Muscle layer of duodenum (tissue), 2 donors: ENCODE results near the gene ITGA2B.
"Not testable (repeated sequence)": the region's sequence is repeated elsewhere in the genome, so short reads cannot be mapped to it uniquely, and the experiment has no call there.

Source experiments
- H3K27ac ChIP-seq: one replicate; pipeline ENCODE4 v1.7.0; 2013; ENCODE audit warnings: mild to moderate bottlenecking, low read length
- H3K27me3 ChIP-seq: one replicate; pipeline ENCODE4 v1.7.0; 2013; ENCODE audit warnings: low read depth, mild to moderate bottlenecking, control low read depth, low read length
- H3K36me3 ChIP-seq, 2 donors: one replicate each; pipeline ENCODE4 v1.7.0; 2013; ENCODE audit warnings: low read length in 2 of 2, control low read depth in 1 of 2, mild to moderate bottlenecking in 1 of 2; ENCODE audit not compliant: insufficient read depth in 2 of 2, control insufficient read depth in 1 of 2
- H3K4me1 ChIP-seq, 2 donors: one replicate each; pipeline ENCODE4 v1.7.0; 2013; ENCODE audit warnings: low read length in 2 of 2, mild to moderate bottlenecking in 2 of 2, control low read depth in 1 of 2, moderate library complexity in 1 of 2; ENCODE audit not compliant: insufficient read depth in 2 of 2, control insufficient read depth in 1 of 2
- H3K4me3 ChIP-seq, 2 donors: one replicate each; pipeline ENCODE4 v1.7.0; 2013; ENCODE audit warnings: low read length in 2 of 2, low read depth in 1 of 2, mild to moderate bottlenecking in 1 of 2
- H3K9me3 ChIP-seq, 2 donors: one replicate each; pipeline ENCODE4 v1.7.0; 2013; ENCODE audit warnings: low read length in 2 of 2, control low read depth in 1 of 2, mild to moderate bottlenecking in 1 of 2; ENCODE audit not compliant: control insufficient read depth in 1 of 2
- donor health status: healthy.

The ITGA2B gene

DNA sequence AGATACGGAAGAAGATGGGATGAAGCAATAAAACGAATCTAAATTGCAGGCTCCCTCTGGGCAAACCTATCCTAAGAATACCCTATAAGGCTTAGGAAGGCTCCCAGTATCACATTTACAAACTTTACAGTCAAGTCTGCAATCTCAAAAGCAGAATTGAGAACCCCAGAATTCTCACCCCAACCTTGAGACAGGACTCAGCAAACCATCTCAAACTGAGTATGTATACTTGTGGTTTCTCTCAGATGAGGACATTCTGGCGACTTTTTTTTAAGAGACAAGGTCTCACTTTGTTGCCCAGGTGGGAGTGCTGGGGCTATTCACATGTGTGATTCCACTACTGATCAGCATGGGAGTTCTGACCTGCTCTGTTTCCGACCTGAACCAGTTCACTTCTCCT, 19.3 kb upstream of the ITGA2B start:
- Histone ChIP-seq H3K9me3 (no peaks in the 10 kb centered on the region), H3K36me3 (peaks cover 4 to 10% of the 10 kb centered on the region in 2 donors), H3K4me1 (no peaks in the 10 kb centered on the region), H3K27ac (no peak overlapping the region), H3K4me3 (no peak overlapping the region), H3K27me3 (no peaks in the 10 kb centered on the region)

DNA sequence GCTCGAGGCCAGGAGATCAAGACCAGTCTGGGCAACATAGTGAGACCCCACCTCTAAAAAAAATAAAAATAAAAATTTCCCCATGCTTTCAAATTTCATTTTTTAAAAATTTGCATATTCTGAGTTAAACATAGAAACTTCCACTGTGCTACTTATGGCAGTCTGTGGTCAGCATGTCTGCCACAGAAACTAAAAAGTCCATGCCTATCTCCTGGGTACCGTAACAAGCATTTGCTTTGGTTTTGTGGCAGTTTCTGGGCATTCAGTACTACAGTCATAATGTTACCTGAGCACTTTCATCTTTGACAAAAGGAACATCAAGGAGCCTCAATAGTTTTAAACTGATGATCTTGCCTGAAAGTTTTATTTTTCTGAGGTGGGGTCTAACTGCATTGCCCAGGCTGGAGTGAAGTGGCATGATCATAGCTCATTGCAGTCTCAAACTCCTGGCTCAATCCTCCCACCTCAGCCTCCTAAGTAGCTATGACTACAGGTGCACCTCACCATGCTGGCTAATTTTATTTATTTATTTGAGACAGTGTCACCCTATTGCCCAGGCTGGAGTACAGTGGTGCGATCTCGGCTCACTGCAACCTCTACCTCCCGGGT, 13.2 kb upstream of the ITGA2B start:
- Histone ChIP-seq H3K4me3 (no peak overlapping the region), H3K27me3 (no peaks in the 10 kb centered on the region), H3K4me1 (no peaks in the 10 kb centered on the region), H3K36me3 (peaks cover 40 to 50% of the 10 kb centered on the region in 2 donors), H3K9me3 (no peaks in the 10 kb centered on the region), H3K27ac (no peak overlapping the region)

DNA sequence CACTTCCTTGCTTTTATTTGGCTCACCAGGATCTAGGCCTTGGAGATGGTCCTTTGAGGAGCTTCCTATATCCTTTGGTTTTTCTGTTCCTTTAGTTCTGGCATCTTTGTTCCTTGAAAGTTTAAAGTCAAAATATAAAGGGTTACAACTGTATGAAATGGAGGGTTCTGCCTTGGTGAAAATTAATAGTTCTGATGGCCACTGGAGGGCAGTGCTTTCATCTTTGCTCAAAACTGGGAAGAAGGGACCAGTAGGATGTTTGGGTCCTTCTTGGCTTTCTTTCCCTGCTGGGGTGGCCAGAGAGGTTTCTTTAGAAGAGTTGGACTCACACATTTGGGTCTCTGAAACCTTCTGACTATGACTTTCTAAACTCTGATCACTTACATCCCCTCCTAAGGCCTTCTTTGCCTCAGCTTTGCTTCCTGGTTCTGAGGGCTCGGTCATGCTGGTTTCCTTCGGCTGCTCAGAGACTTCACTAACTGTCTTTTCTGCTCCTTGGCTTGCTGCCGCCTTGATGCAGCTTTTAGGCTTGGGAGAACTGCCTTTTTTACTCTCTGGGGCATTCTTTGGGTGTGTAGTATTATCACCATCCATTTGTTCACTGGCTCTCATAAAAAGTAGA, 10.9 kb upstream of the ITGA2B start:
- no peaks in the 10 kb centered on the region for H3K9me3 ChIP-seq
- H3K4me3 ChIP-seq: no peak overlapping the region
- H3K27ac ChIP-seq: no peak overlapping the region
- no peaks in the 10 kb centered on the region for H3K4me1 ChIP-seq
- no peaks in the 10 kb centered on the region for H3K27me3 ChIP-seq
- H3K36me3 ChIP-seq: peaks cover 36 to 56% of the 10 kb centered on the region in 2 donors

DNA sequence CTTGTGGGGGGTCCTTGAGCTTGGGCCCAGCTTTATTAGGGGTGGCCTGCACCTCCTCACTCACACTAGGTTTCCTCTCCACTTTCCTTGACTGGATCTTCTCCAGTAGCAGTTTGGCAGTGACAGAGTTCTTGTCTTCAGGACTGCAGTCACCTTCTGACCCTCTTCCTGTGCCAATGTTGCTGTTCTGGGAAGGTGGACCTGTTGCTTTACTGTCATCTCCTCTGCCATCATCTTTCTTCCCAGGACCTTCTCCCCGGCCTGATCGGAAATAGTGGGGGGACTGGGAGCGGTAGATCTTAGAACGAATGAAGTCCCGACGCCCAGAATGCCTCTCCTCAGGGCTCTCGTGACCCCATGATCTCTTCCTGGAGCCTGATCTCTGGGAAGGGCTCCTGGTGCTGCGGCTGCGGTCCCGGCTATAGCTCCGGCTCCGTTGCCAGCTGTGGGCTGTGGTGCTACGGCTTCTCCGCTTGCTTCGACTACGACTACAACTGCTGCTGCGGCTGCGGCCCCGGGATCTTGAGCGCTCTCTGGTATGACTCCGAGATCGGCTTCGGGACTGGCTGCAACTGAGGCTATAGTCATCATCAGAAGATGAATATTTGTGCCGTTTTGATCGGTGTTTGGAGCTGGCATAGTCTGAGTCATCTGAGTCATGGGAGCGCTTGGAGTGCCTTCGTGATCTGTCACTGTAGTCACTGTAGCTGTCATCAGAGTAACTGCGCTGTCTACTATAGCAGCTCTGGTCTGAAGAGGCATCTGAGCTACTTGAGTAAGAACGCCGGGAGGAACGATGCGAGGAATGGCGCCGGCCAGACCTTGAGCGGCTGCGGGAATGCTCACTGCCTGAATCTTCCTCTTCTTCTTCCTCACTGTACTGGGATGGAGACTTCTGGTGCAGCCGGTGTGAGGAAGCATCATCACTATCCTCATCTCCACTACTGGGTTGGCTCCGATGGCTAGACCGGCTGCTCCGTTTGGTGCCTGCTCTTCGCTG, 9.5 kb upstream of the ITGA2B start:
- no peak overlapping the region for H3K4me3 ChIP-seq
- H3K4me1 ChIP-seq: no peaks in the 10 kb centered on the region
- no peaks in the 10 kb centered on the region for H3K27me3 ChIP-seq
- H3K27ac ChIP-seq: no peak overlapping the region
- H3K36me3 ChIP-seq: peaks cover 40 to 51% of the 10 kb centered on the region in 2 donors
- H3K9me3 ChIP-seq: no peaks in the 10 kb centered on the region

DNA sequence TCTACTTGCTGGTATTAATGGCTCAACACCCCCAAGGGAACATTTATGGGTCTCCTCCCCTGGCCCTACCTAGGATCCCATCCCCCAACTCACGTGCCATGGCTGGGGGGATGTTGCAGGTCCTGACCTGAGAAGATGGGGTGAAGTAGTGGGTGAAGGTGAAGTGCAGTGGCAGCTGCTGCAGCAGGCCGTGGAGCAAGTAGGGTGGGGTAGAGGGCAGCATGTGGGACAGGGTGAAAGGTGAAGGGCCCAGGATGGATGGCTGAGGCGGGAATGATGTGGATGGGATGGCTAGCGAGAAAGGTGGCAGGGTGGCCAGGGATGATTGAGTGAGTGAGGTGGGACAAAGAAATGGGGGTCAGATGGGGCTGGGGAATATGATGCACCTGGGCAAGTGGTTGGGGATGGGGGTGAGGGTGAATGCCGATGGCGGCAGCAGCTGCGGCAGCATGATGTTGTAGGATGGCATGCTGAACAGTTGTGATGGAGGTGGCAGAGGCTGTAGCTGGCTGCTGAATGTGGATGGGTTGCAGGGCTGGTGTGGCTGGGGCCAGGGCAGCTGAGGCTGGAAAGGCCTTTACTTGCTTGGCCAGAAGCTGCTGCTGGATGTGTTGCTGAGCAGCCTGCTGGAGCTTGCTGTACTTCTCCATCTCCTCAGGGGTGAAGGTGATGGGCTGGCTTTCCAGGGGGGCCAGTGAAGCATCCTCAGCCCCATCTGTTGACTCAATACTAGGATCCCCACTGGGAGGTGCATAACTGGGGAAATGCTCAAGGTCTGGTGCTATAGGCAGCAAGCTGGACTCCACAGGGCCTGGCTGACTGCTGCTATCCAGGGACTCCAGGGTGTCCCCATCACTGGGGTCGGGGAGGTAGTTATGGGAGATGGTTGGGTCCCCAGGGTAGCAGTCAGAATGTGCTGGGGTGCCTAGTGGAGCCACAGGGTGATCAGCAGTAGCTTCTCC, 8.3 kb upstream of the ITGA2B start:
- Histone ChIP-seq H3K27me3 (no peaks in the 10 kb centered on the region), H3K4me1 (no peaks in the 10 kb centered on the region), H3K27ac (no peak overlapping the region), H3K4me3 (no peak overlapping the region), H3K9me3 (no peaks in the 10 kb centered on the region), H3K36me3 (peaks cover 40 to 47% of the 10 kb centered on the region in 2 donors)

DNA sequence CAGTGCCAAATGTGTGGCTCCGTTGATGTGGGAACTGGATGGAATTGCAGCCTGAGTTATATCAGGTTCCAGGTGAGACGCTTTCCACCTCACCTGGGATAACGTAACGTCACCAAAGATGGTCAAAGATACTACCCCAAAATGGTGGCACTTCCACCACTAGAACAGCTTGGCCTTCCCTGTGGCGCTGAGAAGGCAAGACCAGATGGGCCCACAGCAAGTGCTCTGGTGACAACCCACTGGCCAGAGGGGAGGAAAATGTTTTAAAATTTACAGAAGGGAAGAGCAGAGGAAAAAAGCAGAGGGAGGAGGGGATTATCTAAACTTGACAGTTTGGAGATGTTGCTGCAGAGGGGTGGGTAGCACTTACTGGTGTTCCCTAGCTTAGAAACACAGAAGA, 7.5 kb upstream of the ITGA2B start:
- Histone ChIP-seq H3K4me3 (no peak overlapping the region), H3K4me1 (no peaks in the 10 kb centered on the region), H3K27ac (no peak overlapping the region), H3K9me3 (no peaks in the 10 kb centered on the region), H3K27me3 (no peaks in the 10 kb centered on the region), H3K36me3 (peaks cover 40 to 47% of the 10 kb centered on the region in 2 donors)

DNA sequence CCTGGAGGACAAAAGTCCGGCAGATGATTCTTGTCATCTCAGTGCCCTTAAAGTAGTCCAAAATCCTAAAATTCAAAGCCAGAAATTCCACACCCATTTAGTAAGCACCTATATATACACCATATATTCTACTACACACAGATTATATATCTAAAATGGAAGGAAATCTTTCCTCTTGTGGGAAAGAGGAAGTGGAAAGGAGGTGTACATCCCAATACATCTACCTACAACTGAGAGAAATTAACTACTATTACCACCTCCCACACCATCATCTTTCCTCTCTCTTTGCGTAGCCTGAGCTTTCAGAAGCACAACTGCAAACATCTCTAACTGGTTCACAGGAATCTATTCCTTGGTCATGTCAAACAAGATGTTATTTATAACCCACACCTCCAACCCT, 5.4 kb upstream of the ITGA2B start:
- Histone ChIP-seq H3K36me3 (peaks cover 23 to 30% of the 10 kb centered on the region in 2 donors), H3K4me1 (no peaks in the 10 kb centered on the region), H3K4me3 (no peak overlapping the region), H3K27me3 (no peaks in the 10 kb centered on the region), H3K27ac (no peak overlapping the region), H3K9me3 (no peaks in the 10 kb centered on the region)

DNA sequence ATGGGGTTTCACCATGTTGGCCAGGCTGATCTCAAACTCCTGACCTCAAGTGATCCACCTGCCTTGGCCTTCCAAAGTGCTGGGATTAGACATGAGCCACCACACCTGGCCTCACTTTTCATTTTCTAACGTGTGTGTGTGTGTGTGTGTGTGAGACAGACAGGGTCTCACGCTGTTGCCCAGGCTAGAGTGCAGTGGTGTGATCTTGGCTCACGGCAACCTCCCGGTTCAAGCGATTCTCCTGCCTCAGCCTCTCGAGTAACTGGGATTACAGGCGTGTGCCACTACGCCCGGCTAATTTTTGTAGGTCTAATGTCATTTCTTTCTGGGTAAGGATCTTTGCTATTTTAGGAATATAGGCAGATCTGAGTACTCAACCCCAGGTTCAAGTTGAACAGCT, 4.7 kb upstream of the ITGA2B start:
- H3K27me3 ChIP-seq, H3K4me1 ChIP-seq, H3K9me3 ChIP-seq, H3K27ac ChIP-seq, H3K4me3 ChIP-seq: not testable (repeated sequence)
- H3K36me3 ChIP-seq: peaks cover 16 to 23% of the 10 kb centered on the region in 2 donors

DNA sequence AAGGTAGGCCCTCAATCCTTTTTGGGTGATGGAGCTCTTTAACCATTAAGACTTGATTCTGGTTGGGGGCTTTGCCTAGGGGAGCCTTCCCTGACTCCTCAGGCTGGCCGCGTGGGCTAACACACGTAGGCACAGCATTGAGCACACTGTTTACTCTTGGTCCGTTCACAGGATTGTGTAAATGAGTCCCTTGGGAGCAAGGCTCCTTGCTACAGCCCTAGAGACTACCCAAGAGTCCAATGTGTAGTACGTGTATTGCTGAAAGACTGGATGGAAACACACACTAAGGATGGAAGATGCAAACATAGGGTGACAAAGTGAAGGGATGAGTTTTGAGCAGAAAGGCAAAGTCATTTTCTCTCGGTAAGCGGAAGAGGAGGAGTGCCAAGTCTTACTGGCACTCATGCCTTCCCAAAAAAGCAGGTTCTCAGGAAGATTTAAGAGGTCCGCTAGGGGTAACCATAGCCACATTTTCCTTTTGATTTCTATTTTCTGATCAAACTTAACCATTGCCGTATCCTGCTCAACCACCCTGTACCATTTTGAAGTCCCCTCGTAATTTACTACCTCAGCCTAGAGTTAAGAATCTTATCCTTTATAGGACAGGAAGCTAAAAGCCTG, 911 bp upstream of the ITGA2B start:
- H3K27ac ChIP-seq: no peak overlapping the region
- no peaks in the 10 kb centered on the region for H3K27me3 ChIP-seq
- peaks cover 0 to 6% of the 10 kb centered on the region in 2 donors for H3K4me1 ChIP-seq
- H3K4me3 ChIP-seq: no peak overlapping the region
- peaks cover 0 to 5% of the 10 kb centered on the region in 2 donors for H3K36me3 ChIP-seq
- H3K9me3 ChIP-seq: no peaks in the 10 kb centered on the region

DNA sequence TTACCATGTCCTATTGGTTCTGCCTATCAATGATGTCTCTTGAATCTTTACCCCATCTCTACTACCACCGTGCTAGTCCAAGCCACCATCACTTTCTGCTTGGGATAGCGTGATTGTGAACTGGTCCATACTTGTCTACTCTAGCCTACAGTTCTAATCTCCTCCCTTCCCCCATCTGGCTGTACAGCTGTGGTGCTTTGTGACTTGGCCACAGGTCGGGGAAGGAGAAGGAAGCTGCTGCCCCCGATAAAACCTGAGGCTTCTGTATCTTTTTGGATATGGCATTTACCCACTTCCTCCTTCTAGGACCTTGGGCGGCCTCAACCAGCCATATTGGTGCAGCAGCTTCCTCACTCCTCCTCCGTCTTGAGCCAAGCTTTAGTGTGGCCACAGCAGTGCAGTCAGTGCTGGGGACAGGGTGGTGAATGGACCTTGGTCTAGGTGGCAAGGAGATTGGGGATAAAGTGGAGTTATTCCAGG, 314 bp upstream of the ITGA2B start:
- Histone ChIP-seq H3K4me1 (peaks cover 0 to 9% of the 10 kb centered on the region in 2 donors), H3K27me3 (no peaks in the 10 kb centered on the region), H3K9me3 (no peaks in the 10 kb centered on the region), H3K36me3 (peaks cover 0 to under 1% of the 10 kb centered on the region in 2 donors), H3K4me3 (no peak overlapping the region), H3K27ac (no peak overlapping the region)
